ENCODE measurements around the gene GGACT.
"Not testable (repeated sequence)": the region's sequence is repeated elsewhere in the genome, so short reads cannot be mapped to it uniquely, and the experiment has no call there.

Gene GGACT

DNA sequence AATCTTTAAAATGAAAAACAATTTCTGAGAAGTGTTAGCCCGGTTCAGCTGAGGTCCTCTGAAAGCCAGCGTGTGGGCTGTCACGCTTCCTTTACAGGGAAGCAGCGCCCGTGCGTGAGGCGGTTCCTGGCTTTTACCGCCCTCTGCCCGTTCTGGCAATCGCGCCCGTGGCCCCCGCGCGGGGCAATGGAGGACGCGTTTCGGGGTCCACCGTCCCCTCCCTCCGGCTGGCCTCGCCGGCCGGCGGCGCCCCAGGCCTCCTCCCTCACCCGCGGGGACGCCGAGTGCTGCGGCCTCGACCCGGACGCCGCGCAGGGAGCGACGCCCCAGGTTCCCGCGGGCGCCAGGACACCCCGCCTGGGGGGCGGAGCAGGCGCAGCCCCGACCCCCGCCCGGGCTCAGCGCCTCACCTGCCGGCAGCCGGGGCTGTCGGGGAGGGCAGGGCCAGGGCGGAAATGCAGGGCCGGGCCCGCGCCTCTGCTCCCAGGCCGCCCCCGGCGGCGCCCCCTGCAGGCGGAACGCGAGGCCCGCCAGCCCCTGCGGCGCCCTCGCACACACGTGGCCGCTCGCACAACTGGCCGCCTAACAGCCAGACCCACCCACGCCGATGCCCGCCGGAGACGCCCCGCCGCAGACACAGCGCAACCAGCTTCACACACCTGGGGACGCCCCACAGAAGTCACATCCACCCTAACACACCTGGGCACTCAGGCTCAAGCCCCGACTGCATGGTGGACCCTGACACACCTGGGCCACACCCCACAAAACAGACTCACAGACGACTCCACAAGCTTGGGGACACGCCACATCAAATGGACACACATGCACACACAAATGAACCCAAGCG is at the start of gene GGACT:
Gene GGACT, minus strand, starts transcription at position 459 of the 847 bp plus-strand sequence. CDS start 56,198 bp downstream, outside the sequence.
- peak; percentile 59 to 69 for DNase-seq (ENCODE audit: low read depth in 2 of 2, low spot score in 1 of 2)

DNA sequence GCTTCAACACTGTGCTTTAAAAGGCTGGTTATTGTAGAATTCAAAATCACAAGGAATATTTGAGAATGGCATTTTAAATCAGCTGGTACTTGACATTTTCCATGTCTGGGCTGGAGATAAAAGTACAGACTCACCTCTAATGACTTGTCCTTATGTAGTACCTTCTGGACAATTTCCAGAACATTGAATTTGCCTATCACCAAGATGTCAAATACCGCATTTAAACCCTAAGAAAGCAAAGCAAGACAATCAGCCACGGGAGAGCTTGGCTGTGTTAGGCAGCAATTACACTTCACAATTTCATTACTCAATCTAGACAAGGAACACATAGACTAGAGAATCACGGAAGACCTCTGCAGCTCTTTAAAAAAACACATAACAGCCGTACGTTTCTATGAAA is 49.2 kb upstream of the GGACT start:
- DNase-seq (ENCODE audit: low read depth in 2 of 2, low spot score in 1 of 2) = no peak

DNA sequence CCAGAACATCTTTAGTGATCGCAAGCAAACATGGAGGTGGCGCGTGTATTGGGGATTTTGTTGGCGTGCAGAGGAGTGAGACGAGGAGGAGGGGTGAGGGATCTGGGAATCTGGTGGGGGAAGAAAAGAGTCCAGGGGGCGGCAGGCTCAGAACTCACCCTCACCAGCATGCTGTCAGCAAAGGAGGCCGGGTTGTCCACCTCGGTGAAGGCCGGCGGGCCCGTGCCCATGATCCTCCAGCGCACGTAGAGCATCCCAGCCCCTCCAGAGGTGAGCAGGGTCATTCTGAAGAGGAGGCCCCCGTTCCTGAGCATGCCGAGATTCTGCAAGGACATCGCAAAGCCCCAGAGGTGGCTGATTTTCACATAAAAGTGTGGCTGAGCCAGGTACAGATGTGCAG is 48.8 kb upstream of the GGACT start:
- DNase-seq (ENCODE audit: low read depth in 2 of 2, low spot score in 1 of 2) = no peak

DNA sequence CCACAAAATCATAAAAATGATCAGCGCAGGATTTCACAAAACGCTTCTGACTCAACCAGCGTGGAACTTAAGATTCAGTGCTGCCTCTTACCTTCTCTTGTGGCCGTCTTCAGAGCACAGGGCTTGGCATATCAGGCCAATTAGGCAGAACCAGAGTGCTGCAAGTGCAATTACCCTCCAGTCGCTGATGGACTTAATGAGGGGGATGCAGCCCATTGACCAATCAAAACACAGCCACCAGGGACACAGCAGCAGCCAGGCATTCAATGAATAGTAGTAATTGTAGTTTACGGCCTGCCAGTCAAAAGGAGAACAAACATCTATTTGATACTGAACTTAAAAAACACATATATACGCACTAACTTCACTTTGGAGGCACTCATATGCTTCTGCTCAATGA is 47.9 kb upstream of the GGACT start:
- DNase-seq (ENCODE audit: low read depth in 2 of 2, low spot score in 1 of 2) = no peak

DNA sequence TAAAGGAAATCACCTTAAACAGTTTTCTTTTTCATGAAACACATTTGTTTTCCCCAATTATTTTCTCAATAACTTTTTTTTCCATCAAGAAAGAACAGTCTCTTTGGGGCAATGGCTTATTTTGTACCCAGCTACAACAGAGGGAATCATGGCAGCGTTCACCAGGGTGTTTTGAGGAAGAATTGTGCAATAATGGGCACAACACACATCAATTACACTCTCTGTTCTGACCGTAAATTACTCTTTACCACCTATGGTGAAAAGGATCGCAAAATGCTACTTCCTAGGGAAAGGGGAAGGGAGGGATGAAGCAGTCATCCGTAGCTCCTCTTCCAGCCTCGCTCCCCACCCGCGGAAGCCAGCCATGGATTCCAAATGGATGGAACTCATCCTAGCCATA is 47.4 kb upstream of the GGACT start:
- DNase-seq (ENCODE audit: low read depth in 2 of 2, low spot score in 1 of 2) = no peak

DNA sequence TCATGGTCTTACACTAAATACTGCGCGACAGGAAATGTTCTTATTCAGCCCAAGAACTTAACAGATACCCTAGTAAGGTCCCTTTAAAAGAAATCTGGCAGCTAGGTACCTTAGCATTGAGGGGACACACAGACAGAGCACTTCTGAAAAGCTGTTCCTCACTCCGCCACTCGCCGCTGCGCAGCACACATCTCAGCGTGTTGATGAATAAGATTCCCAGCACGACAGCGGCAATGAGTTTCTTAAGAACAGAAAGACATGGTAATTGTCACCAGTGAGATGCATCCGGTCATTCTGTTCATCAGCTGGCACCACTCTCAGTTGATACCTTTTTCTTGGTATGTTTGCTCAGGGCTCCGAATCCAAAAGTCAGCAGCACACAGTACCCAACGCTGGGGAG is 46.1 kb upstream of the GGACT start:
- no peak for DNase-seq (ENCODE audit: low read depth in 2 of 2, low spot score in 1 of 2)

DNA sequence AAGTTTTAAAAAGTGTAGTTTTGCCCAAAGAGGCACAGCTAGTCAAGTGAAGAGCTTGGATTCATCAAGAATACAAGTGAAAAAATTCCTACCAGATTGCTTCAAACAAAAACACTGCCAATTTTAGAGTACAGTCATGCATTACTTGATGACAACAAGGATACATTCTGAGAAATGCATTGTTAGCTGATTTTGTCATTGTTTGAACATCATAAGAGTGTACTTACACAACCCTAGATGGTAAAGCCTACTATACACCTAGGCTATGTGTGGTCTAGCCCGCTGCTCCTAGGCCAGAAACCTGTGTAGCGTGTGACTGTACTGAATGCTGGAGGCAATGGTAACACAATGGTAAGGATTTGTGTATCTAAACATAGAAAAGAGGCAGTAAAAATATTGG is 44.9 kb upstream of the GGACT start:
- DNase-seq (ENCODE audit: low read depth in 2 of 2, low spot score in 1 of 2) = no peak

DNA sequence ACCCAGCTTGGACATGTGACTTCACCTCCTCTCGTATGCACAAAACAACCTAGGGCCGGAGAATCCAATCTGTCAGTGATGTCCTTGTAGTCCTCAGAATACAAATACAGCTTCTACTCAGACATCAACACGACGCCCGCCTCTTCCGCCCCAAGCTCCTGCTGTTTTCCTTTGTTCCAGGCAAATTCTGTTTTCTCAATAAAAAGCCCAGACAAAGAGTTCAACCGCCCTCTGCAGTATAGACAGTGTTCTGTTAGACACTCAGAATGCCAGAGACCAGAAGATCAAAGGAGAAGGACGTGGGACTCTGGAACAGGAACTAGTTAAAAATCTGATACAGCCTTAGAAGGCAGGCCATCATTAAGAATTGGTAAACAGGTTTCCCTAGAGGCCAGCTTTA is 42.0 kb upstream of the GGACT start:
- DNase-seq (ENCODE audit: low read depth in 2 of 2, low spot score in 1 of 2) = no peak

DNA sequence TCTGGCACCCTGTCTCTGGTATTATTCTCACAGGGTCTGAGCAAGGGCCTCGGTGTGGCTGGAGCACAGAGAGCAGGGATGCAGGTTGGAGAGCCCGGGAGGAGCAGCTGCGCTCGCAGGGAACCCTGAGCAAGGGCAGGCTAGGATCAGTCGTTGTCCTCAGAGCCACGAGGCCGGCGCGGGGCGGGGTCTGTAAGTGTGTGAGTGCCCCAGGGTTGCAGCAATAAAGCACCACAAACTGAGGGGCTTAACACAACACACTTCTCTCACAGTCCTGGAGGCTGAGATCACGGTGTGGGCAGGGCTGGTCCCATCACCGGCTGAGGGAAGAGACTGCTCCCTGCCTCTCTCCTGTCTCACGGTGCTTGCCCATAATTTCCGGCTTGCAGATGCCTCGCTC is 38.5 kb upstream of the GGACT start:
- no peak for DNase-seq (ENCODE audit: low read depth in 2 of 2, low spot score in 1 of 2)

DNA sequence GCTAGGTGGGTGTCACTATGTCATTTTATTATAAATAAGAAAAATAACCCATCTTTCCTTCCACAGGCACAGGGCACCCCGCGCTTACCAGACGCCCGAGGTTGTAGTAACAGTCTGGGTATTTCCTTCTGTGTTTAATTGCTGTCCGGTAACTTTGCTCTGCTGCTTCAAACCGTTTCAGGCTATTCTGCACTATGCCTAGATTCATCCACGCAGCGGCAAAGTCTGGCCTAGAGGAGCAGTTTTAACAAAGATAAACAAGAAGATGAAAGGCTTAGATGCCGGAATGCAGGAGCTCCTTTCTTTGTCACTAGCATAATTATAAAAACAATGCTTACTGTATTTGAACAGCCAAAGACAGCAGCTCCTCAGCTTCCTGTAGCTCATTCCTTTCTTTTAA is 36.9 kb upstream of the GGACT start:
- DNase-seq (ENCODE audit: low read depth in 2 of 2, low spot score in 1 of 2) = no peak

DNA sequence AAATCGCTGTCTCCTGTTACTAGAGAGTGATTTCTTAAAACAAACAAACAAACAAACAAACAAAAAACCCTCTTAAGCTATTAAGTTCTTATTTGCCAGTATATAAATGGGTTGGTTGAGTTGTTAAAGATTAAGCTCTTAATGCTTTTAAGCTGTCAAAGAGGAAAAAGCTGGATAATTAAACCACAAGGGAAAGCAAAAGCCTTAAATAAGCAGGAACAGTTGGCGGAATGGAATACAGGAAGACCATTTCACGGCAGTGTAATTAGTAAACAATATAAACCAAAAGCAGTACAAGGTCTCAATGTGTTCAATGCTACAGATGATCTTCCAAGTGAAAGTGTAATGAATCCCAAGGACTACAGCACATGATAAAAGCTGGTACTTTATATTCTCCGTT is 32.2 kb upstream of the GGACT start:
- DNase-seq (ENCODE audit: low read depth in 2 of 2, low spot score in 1 of 2) = no peak

DNA sequence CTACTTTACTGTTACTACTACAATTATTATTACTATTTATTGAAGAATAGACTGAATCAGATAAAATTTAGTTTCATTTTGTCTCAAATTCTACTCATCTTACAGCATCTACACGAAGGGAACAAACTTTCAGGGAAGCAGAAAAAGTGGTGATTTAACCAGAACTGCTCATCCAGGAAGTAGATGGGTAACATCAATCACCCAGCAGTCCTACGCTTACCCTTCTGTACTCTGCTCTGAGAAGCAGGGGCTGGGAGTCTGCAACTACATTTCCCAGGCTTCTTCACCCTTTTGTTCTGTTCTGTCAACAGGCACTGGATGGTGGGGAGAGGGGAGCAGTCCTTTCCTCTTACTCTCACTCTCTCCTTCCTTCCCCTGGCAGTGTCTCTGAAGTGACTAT is 31.4 kb upstream of the GGACT start:
- DNase-seq (ENCODE audit: low read depth in 2 of 2, low spot score in 1 of 2) = no peak

DNA sequence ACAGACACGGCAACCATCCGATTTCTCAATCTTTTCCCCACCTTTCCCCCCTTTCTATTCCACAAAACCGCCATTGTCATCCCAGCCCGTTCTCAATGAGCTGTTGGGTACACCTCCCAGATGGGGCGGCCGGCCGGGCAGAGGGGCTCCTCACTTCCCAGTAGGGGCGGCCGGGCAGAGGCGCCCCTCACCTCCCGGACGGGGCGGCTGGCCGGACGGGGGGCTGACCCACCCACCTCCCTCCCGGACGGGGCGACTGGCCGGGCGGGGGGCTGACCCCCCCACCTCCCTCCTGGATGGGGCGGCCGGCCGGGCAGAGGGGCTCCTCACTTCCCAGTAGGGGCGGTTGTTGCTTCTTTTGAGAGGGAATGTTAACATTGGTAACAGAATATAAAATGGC is 30.3 kb upstream of the GGACT start:
- DNase-seq (ENCODE audit: low read depth in 2 of 2, low spot score in 1 of 2) = not testable (repeated sequence)

DNA sequence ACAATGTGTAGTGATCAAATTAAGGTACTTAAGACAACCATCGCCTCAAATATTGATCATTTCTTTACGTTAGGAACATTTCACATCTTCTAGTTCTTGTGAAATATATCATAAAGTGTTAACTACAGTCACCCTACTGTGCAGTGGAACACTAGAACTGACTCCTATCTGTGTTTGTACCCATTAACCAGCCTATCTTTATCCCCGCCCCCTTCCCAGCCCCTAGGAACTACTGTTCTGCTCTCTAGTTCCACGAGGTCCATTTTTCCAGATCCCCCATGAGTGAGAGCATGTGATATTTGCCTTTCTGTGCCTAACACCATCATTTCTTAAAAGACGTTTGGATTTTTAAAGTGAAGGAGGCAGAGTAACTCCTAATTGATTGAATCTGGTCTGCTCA is 24.4 kb upstream of the GGACT start:
- DNase-seq (ENCODE audit: low read depth in 2 of 2, low spot score in 1 of 2) = no peak

DNA sequence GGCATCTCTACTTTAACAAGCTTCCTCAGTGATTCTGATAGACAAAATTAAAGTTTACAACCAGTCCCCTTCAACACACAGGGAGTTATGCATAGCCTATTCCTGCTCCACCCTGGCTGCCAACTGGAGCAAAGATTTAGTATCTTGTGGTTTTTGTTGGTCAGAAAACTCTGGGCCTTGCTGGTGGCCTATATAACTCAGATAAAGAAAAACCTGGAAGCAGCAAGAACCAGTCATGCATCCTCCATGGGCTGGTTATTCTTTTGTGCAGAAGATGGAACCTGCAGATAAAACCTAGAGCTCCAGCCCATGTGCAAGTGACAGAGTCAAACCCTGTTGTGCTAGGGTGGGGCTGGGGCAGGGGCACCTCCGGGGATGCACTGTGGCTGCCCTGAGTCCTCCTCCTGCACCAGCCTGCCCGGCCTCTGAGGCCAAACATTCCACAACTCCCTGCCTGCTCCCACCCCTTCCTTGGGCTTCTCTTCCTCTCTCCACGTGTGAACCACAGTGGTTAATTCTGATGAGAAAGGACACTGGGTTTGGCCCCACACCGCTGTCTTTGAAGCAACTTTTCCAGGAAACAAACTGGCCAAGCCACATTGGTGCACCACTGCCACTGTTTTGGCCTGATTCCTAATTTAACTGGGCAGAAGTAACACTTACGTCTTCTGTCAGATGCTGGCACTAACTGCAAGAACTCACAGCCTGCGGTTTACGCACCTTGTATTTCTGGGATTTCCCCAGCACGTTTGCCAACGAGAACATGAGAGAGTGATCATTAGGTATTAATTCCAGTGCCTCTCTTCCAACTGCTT is 23.3 kb upstream of the GGACT start:
- peak in 1 of 2 donors; percentile 6 for DNase-seq (ENCODE audit: low read depth in 2 of 2, low spot score in 1 of 2)

DNA sequence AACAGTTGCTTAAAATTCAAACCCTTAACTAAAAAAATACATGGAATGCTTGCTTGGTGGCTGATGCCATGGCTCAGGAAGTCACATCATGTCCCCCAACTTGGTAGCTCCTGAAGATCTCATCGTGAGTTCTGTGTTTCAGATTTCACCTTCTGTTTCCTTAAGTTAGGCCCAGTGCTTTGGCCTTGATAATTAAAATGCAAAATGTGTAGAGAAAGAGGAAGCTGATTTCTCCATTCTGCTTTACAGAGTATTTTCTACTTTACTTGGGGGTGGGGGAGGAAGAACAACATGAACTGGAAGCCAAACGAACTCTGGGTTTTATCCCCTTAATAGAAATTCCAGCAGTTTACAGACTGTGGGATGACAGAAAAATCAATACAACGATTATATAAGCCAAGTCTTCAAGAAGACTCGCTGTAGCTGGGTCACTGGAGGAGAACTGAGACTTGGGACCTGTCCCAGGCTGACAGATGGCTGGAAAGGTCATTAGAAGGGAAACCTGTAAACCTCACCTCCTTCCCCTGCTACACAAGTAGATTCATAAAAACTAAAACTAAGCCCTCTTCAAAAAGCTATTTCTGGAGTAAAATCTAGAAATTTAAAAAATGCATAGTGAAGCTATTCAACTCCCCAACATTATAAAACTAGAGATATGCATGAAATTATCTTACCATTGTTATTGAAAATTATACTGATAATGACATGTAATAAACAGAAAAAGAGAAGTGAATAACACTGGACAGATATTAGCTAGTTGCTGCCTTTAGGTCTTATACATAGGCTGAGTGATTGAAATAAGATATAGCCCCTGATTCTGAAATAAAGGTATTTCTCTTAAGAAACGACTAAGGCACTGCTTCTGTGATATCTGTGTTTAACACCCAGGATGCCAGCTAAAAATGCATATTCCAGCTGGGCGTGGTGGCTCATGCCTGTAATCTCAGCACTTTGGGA is 22.1 kb upstream of the GGACT start:
- DNase-seq (ENCODE audit: low read depth in 2 of 2, low spot score in 1 of 2) = no peak

DNA sequence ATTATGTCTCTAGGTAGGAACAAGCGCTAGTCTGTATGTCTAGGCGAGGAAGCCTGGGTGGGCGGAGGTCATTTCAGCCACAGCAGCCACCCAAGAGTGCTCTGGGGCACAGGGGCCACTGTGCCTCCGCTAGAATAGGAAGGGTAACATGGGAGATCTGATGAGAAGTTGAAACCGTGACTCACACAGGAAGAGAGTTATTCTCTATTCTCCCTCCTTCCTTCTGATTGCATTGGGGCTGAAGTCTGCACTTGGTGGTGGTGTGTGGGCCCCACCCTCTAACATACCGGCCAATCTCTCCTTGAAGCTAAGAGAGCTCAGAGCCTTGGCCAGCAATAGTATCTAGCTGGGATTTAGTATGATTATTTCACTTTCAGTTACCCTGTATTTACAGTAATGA is 20.3 kb upstream of the GGACT start:
- DNase-seq (ENCODE audit: low read depth in 2 of 2, low spot score in 1 of 2) = no peak

DNA sequence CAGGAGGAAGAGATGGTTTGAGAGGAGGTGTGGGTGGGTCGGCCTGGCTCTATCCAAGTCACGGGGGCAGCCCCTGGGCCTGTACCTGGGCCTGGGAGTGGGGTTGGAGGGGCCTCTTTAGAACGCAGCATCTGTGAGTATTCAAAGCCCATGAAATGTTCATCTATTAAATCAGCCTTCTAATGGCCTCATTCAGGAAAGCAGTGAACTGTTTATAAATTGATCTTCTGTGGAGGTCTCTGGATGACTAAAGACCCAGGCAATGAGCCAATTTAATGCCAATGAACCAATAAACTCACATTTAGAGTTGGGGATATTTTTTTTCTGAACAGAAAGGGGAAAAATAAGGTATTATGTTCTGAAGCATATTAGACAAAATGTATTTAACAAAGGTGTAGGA is 19.9 kb upstream of the GGACT start:
- DNase-seq (ENCODE audit: low read depth in 2 of 2, low spot score in 1 of 2) = no peak

DNA sequence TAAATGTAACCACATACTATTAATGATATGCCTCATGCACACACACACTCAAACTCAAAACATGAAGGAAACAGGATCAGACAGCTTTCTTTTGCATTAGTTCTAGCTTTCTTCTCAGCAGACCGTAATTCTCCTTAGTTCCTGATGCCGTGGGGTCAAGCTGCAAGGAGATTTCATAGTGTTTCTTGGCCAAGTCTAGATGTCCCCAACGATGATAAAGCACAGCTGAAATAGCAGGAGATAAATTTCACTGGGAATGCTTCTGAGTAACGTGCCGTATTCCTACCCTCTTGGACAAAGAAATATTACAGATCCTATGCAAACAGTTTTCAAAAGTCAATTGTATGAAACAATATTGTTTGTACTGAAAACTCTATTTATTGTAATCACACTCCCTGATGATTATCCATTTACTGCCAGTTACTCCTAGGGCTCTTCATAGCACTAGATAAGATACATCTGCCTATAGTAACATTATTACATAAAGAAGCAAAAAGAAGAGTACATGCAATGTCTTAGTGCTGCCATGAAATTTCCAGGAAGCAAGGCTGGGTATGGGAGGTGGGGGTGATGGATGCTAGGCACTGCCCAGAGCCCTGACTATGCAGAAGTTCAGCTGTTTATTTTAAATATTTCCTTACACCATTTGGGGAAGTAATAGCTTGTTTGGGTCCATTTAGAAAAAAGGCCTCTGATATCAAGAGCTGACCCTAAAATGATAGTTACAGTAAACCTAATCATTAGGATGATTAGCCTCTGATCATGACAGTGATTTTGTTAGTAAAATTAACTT is 16.5 kb upstream of the GGACT start:
- DNase-seq (ENCODE audit: low read depth in 2 of 2, low spot score in 1 of 2) = no peak

DNA sequence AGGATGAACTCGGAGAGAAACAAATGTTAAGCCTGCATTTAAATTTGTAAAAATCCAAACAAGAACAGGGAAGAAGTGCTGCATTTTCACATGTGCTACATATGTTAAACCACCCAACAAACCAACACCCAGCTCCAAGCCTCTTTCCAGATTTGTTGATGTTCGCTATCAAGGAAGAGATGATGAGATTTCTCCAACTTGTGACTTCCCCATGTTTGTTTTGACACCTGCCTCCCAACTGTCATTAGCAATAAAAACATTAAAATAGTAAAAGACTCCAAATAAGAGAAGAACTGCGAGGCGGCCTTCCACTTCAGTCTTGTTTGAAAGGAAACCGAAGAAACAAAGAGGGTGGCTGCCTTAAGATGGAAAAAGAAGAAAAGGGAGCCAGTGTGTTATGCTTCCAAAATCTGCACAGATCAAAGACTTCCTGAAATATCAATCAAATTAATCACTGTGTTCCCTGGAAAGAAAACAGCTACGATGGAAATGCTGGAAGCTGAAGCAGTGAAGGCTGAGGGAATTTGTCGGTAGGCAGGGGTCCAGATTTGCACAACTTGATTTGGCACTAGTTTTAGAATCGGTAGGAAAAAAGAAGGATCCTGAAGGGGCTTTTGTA is 14.0 kb upstream of the GGACT start:
- DNase-seq (ENCODE audit: low read depth in 2 of 2, low spot score in 1 of 2) = no peak

All from stimulated activated CD8-positive, alpha-beta memory T cell treated with anti-CD3 and anti-CD28 coated beads, Interleukin-4, amount 100 ng/mL, for 1 hour (primary cell).